HG03025 (cell line): ENCODE measurements around the gene MAD1L1.

ENCODE experiments used
- ATAC-seq: cut with Tn5 transposase; IDR thresholded peaks from one replicate; pipeline ENCODE4 v1.9.1; 2021; ENCODE audit warnings: mild to moderate bottlenecking, moderate library complexity; ENCODE audit not compliant: unreplicated experiment, low FRiP score

MAD1L1 gene

GRCh38 chr7:2011266-2012043 is 221.3 kb downstream of the MAD1L1 start:
- no peak for ATAC-seq

- ATAC-seq = no peak
These were observed 222.0 kb downstream of the MAD1L1 start for GRCh38 chr7:2010551-2011265.

GRCh38 chr7:2010101-2010500 is 222.6 kb downstream of the MAD1L1 start:
- ATAC-seq = no peak

GRCh38 chr7:2009541-2010001 is 223.2 kb downstream of the MAD1L1 start:
- ATAC-seq = no peak

GRCh38 chr7:2008936-2009540 is 223.7 kb downstream of the MAD1L1 start:
- ATAC-seq = no peak

GRCh38 chr7:2008101-2008935 is 224.4 kb downstream of the MAD1L1 start:
- ATAC-seq = no peak

GRCh38 chr7:2007551-2007950 is 225.2 kb downstream of the MAD1L1 start:
- no peak for ATAC-seq

- ATAC-seq = no peak
These were observed 225.8 kb downstream of the MAD1L1 start for GRCh38 chr7:2006921-2007381.

GRCh38 chr7:2006231-2006771 is 226.4 kb downstream of the MAD1L1 start:
- no peak for ATAC-seq

GRCh38 chr7:2005786-2006185 is 227.0 kb downstream of the MAD1L1 start:
- no peak for ATAC-seq

- no peak for ATAC-seq
These were observed 227.7 kb downstream of the MAD1L1 start for GRCh38 chr7:2004841-2005725.

GRCh38 chr7:2003931-2004812 is 228.6 kb downstream of the MAD1L1 start:
- no peak for ATAC-seq

- no peak for ATAC-seq
These were observed 229.3 kb downstream of the MAD1L1 start for GRCh38 chr7:2003451-2003930.

- no peak for ATAC-seq
These were observed 229.9 kb downstream of the MAD1L1 start for GRCh38 chr7:2002561-2003450.

GRCh38 chr7:2001601-2002442 is 230.9 kb downstream of the MAD1L1 start:
- ATAC-seq = no peak

GRCh38 chr7:2000746-2001321 is 231.9 kb downstream of the MAD1L1 start:
- no peak for ATAC-seq
